Measurements from ENCODE around the gene MAP4K3.

The MAP4K3 gene

DNA sequence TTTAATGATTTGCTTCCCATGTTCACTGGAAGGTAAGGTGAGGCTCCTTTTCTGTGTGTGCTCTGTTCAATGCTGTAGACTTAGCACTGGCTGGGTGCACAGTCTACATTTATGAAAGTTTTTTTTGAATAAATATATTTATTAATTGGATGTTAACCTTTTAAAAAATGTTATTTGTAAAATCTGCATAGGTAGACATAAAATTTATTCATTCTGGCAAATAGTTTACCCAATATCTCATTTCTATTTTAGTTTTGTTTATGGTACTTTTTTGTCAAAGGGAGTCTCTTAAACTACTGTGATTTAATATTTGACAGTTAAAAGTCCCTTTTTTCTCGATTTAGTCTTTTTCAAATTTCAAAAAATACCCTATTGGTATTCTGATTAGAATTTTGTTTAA is 213.2 kb downstream of the MAP4K3 start:
- ATAC-seq, result no peak
- TF ChIP-seq ZNF8 (CRISPR knock-in tag; IDR thresholded peaks at IDR 0.05), result no peak
- TF ChIP-seq, protein P1, sequence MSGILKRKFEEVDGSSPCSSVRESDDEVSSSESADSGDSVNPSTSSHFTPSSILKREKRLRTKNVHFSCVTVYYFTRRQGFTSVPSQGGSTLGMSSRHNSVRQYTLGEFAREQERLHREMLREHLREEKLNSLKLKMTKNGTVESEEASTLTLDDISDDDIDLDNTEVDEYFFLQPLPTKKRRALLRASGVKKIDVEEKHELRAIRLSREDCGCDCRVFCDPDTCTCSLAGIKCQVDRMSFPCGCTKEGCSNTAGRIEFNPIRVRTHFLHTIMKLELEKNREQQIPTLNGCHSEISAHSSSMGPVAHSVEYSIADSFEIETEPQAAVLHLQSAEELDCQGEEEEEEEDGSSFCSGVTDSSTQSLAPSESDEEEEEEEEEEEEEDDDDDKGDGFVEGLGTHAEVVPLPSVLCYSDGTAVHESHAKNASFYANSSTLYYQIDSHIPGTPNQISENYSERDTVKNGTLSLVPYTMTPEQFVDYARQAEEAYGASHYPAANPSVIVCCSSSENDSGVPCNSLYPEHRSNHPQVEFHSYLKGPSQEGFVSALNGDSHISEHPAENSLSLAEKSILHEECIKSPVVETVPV (CRISPR knock-in tag; IDR thresholded peaks at IDR 0.05), result no peak
- TF ChIP-seq ZC3H10 (CRISPR knock-in tag; IDR thresholded peaks at IDR 0.05), result no peak
- TF ChIP-seq CSDC2 (CRISPR knock-in tag; IDR thresholded peaks at IDR 0.05), result no peak
- TF ChIP-seq, protein P2, sequence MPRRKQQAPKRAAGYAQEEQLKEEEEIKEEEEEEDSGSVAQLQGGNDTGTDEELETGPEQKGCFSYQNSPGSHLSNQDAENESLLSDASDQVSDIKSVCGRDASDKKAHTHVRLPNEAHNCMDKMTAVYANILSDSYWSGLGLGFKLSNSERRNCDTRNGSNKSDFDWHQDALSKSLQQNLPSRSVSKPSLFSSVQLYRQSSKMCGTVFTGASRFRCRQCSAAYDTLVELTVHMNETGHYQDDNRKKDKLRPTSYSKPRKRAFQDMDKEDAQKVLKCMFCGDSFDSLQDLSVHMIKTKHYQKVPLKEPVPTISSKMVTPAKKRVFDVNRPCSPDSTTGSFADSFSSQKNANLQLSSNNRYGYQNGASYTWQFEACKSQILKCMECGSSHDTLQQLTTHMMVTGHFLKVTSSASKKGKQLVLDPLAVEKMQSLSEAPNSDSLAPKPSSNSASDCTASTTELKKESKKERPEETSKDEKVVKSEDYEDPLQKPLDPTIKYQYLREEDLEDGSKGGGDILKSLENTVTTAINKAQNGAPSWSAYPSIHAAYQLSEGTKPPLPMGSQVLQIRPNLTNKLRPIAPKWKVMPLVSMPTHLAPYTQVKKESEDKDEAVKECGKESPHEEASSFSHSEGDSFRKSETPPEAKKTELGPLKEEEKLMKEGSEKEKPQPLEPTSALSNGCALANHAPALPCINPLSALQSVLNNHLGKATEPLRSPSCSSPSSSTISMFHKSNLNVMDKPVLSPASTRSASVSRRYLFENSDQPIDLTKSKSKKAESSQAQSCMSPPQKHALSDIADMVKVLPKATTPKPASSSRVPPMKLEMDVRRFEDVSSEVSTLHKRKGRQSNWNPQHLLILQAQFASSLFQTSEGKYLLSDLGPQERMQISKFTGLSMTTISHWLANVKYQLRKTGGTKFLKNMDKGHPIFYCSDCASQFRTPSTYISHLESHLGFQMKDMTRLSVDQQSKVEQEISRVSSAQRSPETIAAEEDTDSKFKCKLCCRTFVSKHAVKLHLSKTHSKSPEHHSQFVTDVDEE (CRISPR knock-in tag; IDR thresholded peaks at IDR 0.05), result no peak
- no peak for TF ChIP-seq TOX (CRISPR knock-in tag; IDR thresholded peaks at IDR 0.05; ENCODE audit: borderline replicate concordance)
- no peak for TF ChIP-seq ARNTL (CRISPR knock-in tag; IDR thresholded peaks at IDR 0.05; ENCODE audit: borderline replicate concordance, low read depth)
- TF ChIP-seq, protein P3, sequence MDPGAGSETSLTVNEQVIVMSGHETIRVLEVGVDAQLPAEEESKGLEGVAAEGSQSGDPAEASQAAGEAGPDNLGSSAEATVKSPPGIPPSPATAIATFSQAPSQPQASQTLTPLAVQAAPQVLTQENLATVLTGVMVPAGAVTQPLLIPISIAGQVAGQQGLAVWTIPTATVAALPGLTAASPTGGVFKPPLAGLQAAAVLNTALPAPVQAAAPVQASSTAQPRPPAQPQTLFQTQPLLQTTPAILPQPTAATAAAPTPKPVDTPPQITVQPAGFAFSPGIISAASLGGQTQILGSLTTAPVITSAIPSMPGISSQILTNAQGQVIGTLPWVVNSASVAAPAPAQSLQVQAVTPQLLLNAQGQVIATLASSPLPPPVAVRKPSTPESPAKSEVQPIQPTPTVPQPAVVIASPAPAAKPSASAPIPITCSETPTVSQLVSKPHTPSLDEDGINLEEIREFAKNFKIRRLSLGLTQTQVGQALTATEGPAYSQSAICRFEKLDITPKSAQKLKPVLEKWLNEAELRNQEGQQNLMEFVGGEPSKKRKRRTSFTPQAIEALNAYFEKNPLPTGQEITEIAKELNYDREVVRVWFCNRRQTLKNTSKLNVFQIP (CRISPR knock-in tag; IDR thresholded peaks at IDR 0.05; ENCODE audit: borderline replicate concordance, low read depth), result no peak
- TF ChIP-seq RARB (CRISPR knock-in tag; IDR thresholded peaks at IDR 0.05), result no peak
- TF ChIP-seq PPARA (CRISPR knock-in tag; IDR thresholded peaks at IDR 0.05; ENCODE audit: borderline replicate concordance), result no peak
- TF ChIP-seq OSR1 (CRISPR knock-in tag; IDR thresholded peaks at IDR 0.05), result no peak
- TF ChIP-seq ZNF70 (CRISPR knock-in tag; IDR thresholded peaks at IDR 0.05), result no peak

DNA sequence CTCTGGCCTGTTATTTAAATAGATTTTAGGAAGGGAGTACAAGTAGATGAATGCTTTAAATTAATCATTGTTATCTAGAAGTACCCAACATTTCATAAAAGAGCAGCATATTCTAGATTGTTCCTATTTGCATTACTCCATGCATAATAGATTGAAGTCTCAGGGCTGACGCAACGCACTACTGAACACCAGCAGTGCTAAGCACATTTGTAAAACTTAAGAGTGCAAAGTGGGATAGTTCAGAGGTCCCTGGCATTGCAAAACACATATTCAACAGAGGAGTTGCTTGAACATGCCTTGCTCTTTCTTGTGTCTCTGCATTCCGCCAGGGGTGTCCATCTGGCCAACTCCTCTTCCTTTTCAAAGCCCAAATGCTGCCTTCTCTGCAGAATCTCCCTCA is 215.6 kb downstream of the MAP4K3 start:
- ATAC-seq, result no peak
- TF ChIP-seq TCF4 (CRISPR knock-in tag; IDR thresholded peaks at IDR 0.05; ENCODE audit: borderline replicate concordance), result no peak
- TF ChIP-seq, protein P4, sequence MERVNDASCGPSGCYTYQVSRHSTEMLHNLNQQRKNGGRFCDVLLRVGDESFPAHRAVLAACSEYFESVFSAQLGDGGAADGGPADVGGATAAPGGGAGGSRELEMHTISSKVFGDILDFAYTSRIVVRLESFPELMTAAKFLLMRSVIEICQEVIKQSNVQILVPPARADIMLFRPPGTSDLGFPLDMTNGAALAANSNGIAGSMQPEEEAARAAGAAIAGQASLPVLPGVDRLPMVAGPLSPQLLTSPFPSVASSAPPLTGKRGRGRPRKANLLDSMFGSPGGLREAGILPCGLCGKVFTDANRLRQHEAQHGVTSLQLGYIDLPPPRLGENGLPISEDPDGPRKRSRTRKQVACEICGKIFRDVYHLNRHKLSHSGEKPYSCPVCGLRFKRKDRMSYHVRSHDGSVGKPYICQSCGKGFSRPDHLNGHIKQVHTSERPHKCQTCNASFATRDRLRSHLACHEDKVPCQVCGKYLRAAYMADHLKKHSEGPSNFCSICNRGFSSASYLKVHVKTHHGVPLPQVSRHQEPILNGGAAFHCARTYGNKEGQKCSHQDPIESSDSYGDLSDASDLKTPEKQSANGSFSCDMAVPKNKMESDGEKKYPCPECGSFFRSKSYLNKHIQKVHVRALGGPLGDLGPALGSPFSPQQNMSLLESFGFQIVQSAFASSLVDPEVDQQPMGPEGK (CRISPR knock-in tag; IDR thresholded peaks at IDR 0.05; ENCODE audit: borderline replicate concordance), result no peak
- TF ChIP-seq ESRRG (CRISPR knock-in tag; IDR thresholded peaks at IDR 0.05), result no peak
- TF ChIP-seq, protein P2 (CRISPR knock-in tag; IDR thresholded peaks at IDR 0.05), result no peak
- no peak for TF ChIP-seq TOX (CRISPR knock-in tag; IDR thresholded peaks at IDR 0.05; ENCODE audit: borderline replicate concordance)
- no peak for TF ChIP-seq CSDC2 (CRISPR knock-in tag; IDR thresholded peaks at IDR 0.05)
- TF ChIP-seq RARB (CRISPR knock-in tag; IDR thresholded peaks at IDR 0.05), result no peak
- TF ChIP-seq PPARA (CRISPR knock-in tag; IDR thresholded peaks at IDR 0.05; ENCODE audit: borderline replicate concordance), result no peak
- TF ChIP-seq ZNF8 (CRISPR knock-in tag; IDR thresholded peaks at IDR 0.05), result no peak
- no peak for TF ChIP-seq ZNF70 (CRISPR knock-in tag; IDR thresholded peaks at IDR 0.05)
- no peak for TF ChIP-seq BACH2 (CRISPR knock-in tag; IDR thresholded peaks at IDR 0.05; ENCODE audit: borderline replicate concordance)
- TF ChIP-seq SNAI2 (CRISPR knock-in tag; IDR thresholded peaks at IDR 0.05), result no peak
- no peak for TF ChIP-seq GLIS3 (CRISPR knock-in tag; IDR thresholded peaks at IDR 0.05)
- TF ChIP-seq, protein P3 (CRISPR knock-in tag; IDR thresholded peaks at IDR 0.05; ENCODE audit: borderline replicate concordance, low read depth), result no peak
